Endothelial cell of umbilical vein (primary cell): Measurements from ENCODE around the gene CEP128. TPM values are rescaled to one million over a fixed set of nuclear protein-coding genes. Genes with fewer than 3 reads are reported as not detected.

Experiments
- BruUV-seq: library from RNA; stranded (reverse); fragments of 400-500 nt; replicated peaks from 2 replicates; lab custom pipeline; 2021; lab: Mats Ljungman, UMichigan
- CTCF ChIA-PET: fragments of 300-600, 350-600 bp; sonication (Branson Sonifier 250); formaldehyde crosslinking; loops from one replicate; lab custom pipeline; 2021; ENCODE audit warnings: antibody characterized with exemption, inconsistent platforms; lab: Charles Lee
- POLR2A ChIA-PET: fragments of 300-600, 350-600 bp; sonication (Branson Sonifier 250); formaldehyde crosslinking; loops from one replicate; lab custom pipeline; 2021; ENCODE audit warnings: antibody characterized with exemption, inconsistent platforms; lab: Charles Lee
- DNase-seq: peaks from one replicate; pipeline ENCODE4 v3.0.0-alpha.2; 2011; ENCODE audit warnings: low read depth, low spot score
- FAIRE-seq: peaks from 2 replicates; lab custom pipeline; 2011; peaks lifted over from hg19 to GRCh38; lab: Jason Lieb, UNC
- H2AFZ ChIP-seq: 2 replicates; pipeline ENCODE4 v1.6.0; 2012; ENCODE audit warnings: low read depth, low read length, control low read depth, inconsistent platforms
- H3K27ac ChIP-seq: 2 replicates; pipeline ENCODE4 v1.5.1; 2011; ENCODE audit warnings: low read depth, mild to moderate bottlenecking, control low read depth, low read length, moderate library complexity; ENCODE audit not compliant: insufficient read depth
- H3K27me3 ChIP-seq, 2 experiments: 2 replicates each; pipeline versions ENCODE4 v1.6.0 to v1.6.1; 2011; ENCODE audit warnings: low read length in 2 of 2, mixed read lengths in 1 of 2; ENCODE audit not compliant: control insufficient read depth in 2 of 2, insufficient read depth in 2 of 2
- H3K36me3 ChIP-seq, 2 experiments: 2 replicates in 1 of 2; 3 replicates in 1 of 2; pipeline ENCODE4 v1.5.1; 2011; ENCODE audit warnings: low read length in 2 of 2, mild to moderate bottlenecking in 1 of 2, moderate library complexity in 1 of 2; ENCODE audit not compliant: control insufficient read depth in 2 of 2, insufficient read depth in 2 of 2; ENCODE audit errors: extremely low read depth in 1 of 2
- H3K4me1 ChIP-seq: 3 replicates; pipeline ENCODE4 v1.5.1; 2011; ENCODE audit warnings: mild to moderate bottlenecking, low read length; ENCODE audit not compliant: control insufficient read depth, insufficient read depth; ENCODE audit errors: extremely low read depth
- H3K4me2 ChIP-seq: 2 replicates; pipeline ENCODE4 v1.6.1; 2011; ENCODE audit warnings: low read length, control low read depth, mixed read lengths; ENCODE audit not compliant: insufficient read depth
- H3K4me3 ChIP-seq, 3 experiments: fragments of 200-600 bp in 1 of 3; sonication (generic), shearing (Covaris generic) in 1 of 3; replicated peaks in 1 of 3; 2 replicates each; pipeline ENCODE4 v1.5.1; 2011 to 2016; ENCODE audit warnings: control low read depth in 3 of 3, low read length in 3 of 3, mild to moderate bottlenecking in 2 of 3, inconsistent platforms in 1 of 3, low read depth in 1 of 3, moderate library complexity in 1 of 3; ENCODE audit not compliant: insufficient read depth in 1 of 3
- H3K79me2 ChIP-seq: 2 replicates; pipeline ENCODE4 v1.6.0; 2012; ENCODE audit warnings: low read length, inconsistent platforms; ENCODE audit not compliant: control insufficient read depth, insufficient read depth
- H3K9ac ChIP-seq: replicated peaks from 2 replicates; pipeline ENCODE3; 2011; ENCODE audit warnings: low read length, control low read depth; ENCODE audit not compliant: insufficient read depth; ENCODE audit errors: extremely low read depth
- H3K9me1 ChIP-seq: replicated peaks from 3 replicates; pipeline ENCODE4 v1.6.0; 2011; ENCODE audit warnings: mild to moderate bottlenecking, low read length; ENCODE audit not compliant: control insufficient read depth, insufficient read depth; ENCODE audit errors: extremely low read depth
- H3K9me3 ChIP-seq: replicated peaks from 2 replicates; pipeline ENCODE4 v1.5.1; 2012; ENCODE audit warnings: low read length, inconsistent platforms; ENCODE audit not compliant: control insufficient read depth, insufficient read depth
- H4K20me1 ChIP-seq: replicated peaks from 2 replicates; pipeline ENCODE3; 2011; ENCODE audit warnings: mild to moderate bottlenecking, low read length; ENCODE audit not compliant: control insufficient read depth, insufficient read depth; ENCODE audit errors: extremely low read depth
- CTCF ChIP-seq, 2 donors: IDR thresholded peaks; 1 replicate in 1 of 2; 2 replicates in 1 of 2; pipeline ENCODE4 v1.5.1; 2011; ENCODE audit warnings: low read length in 2 of 2, mild to moderate bottlenecking in 2 of 2, moderate library complexity in 2 of 2, control low read depth in 1 of 2, inconsistent platforms in 1 of 2, low read depth in 1 of 2; ENCODE audit not compliant: insufficient read depth in 1 of 2; ENCODE audit errors: extremely low read depth in 1 of 2
- EZH2 ChIP-seq: IDR thresholded peaks from 2 replicates; pipeline ENCODE4 v1.6.1; 2012; ENCODE audit warnings: borderline replicate concordance, low read depth, mild to moderate bottlenecking, moderate library complexity, low read length, inconsistent platforms; ENCODE audit not compliant: severe bottlenecking
- FOS ChIP-seq: IDR thresholded peaks from 2 replicates; pipeline ENCODE4 v1.6.1; 2011; ENCODE audit warnings: mild to moderate bottlenecking, low read length, moderate library complexity, borderline replicate concordance; ENCODE audit not compliant: insufficient read depth
- GATA2 ChIP-seq: IDR thresholded peaks from 2 replicates; pipeline ENCODE4 v1.7.0; 2011; ENCODE audit warnings: low read depth, mild to moderate bottlenecking, moderate library complexity, mixed read lengths, low read length; ENCODE audit not compliant: insufficient read length, insufficient read depth
- JUN ChIP-seq: IDR thresholded peaks from 2 replicates; pipeline ENCODE4 v1.6.1; 2011; ENCODE audit warnings: borderline replicate concordance, low read depth; ENCODE audit not compliant: insufficient read length, insufficient read depth
- MAX ChIP-seq: IDR thresholded peaks from 2 replicates; pipeline ENCODE4 v1.6.1; 2011; ENCODE audit not compliant: insufficient read depth, insufficient read length
- MYC ChIP-seq: IDR thresholded peaks from one replicate; pipeline ENCODE4 v1.6.1; 2011; ENCODE audit warnings: mild to moderate bottlenecking, low read depth, low read length
- POLR2A ChIP-seq: IDR thresholded peaks from 2 replicates; pipeline ENCODE4 v1.6.1; 2012; ENCODE audit warnings: low read depth, mild to moderate bottlenecking, control low read depth, low read length
- POLR2AphosphoS5 ChIP-seq: IDR thresholded peaks from 2 replicates; pipeline ENCODE4 v1.6.1; 2012; ENCODE audit warnings: low read depth, mild to moderate bottlenecking, control low read depth, low read length, moderate library complexity; ENCODE audit not compliant: insufficient read depth
- dilution Hi-C: fragments of 300-500 bp; cut with MboI; formaldehyde crosslinking; loops from one replicate; pipeline ENCODE4 v1.15.0; 2019; ENCODE audit warnings: low sequenced_read_pairs; ENCODE audit not compliant: extremely low pct_ligation_motif_present
- intact Hi-C: fragments of 100-400 bp; cut with micrococcal nuclease; formaldehyde crosslinking; loops from one replicate; pipeline ENCODE4 v1.10.0; 2022
- polyA plus RNA-seq, 4 experiments: library from polyadenylated mRNA; depleted of rRNA in 3 of 4; stranded (reverse) in 3 of 4; unstranded in 1 of 4; fragments of >200 nt; gene quantifications; 2 replicates each; pipeline versions ENCODE4 v1.2.1 to v1.2.3, GENCODE V29; 2011 to 2012; ENCODE audit warnings: missing spikeins in 1 of 4
- total RNA-seq: library from RNA; stranded (reverse); gene quantifications from 2 replicates; pipeline ENCODE4 v1.2.3, GENCODE V29; 2021

The CEP128 gene
- total and polyA plus RNA-seq, 2 donors (not counting 3 experiments of a cell fraction or from before 2014, with no cell fraction given) = 0.91 to 23.7 TPM

- Histone ChIP-seq H3K4me1 (no peaks in the 10 kb centered on the region), H4K20me1 (no peaks in the 10 kb centered on the region), H3K9me1 (no peaks in the 10 kb centered on the region), H3K27ac (no peak overlapping the region), H3K4me3 (no peak overlapping the region), H3K9me3 (no peaks in the 10 kb centered on the region), H3K79me2 (no peaks in the 10 kb centered on the region), H3K9ac (no peak overlapping the region), H2AFZ (no peak overlapping the region), H3K36me3 (no peaks in the 10 kb centered on the region), H3K4me2 (no peak overlapping the region), H3K27me3 (no peaks in the 10 kb centered on the region)
- dilution Hi-C loops = no loop called here
- DNase-seq (no peak), FAIRE-seq (no peak)
- BruUV-seq = no TSS peak
- ChIA-PET CTCF (no interaction called here), POLR2A (no interaction called here)
- intact Hi-C loops = no loop called here
- TF ChIP-seq POLR2A (no peak), CTCF (IDR thresholded peaks at IDR 0.05; ENCODE audit: extremely low read depth in 1 of 2, insufficient read depth in 1 of 2, low read depth in 1 of 2, low read length in 2 of 2) (no peak), MYC (no peak), EZH2 (no peak), FOS (no peak), JUN (no peak), GATA2 (no peak), MAX (no peak), POLR2AphosphoS5 (no peak)
These were observed 464.0 kb downstream of the CEP128 start for GRCh38 chr14:80477388-80478160.
